Sigmoid colon (tissue), 7 donors: ENCODE data around the gene PVALEF. TPM values are rescaled to one million over a fixed set of nuclear protein-coding genes. Genes with fewer than 3 reads are reported as not detected.

Source experiments
- DNase-seq: peaks from one replicate; pipeline ENCODE4 v3.0.0-alpha.2; 2019
- H3K27ac ChIP-seq, 4 donors: fragments of 200-600 bp; sonication (generic); one replicate each; pipeline ENCODE4 v1.5.1; 2016 to 2019; ENCODE audit warnings: mild to moderate bottlenecking in 1 of 4
- H3K27me3 ChIP-seq, 3 donors: fragments of 200-600 bp; sonication (generic); one replicate each; pipeline ENCODE4 v1.5.1; 2019; ENCODE audit warnings: mild to moderate bottlenecking in 1 of 3
- H3K36me3 ChIP-seq, 4 donors: fragments of 200-600 bp; sonication (generic); one replicate each; pipeline ENCODE4 v1.5.1; 2016 to 2019
- H3K4me1 ChIP-seq, 4 donors: fragments of 200-600 bp; sonication (generic); one replicate each; pipeline ENCODE4 v1.5.1; 2017 to 2019
- H3K4me3 ChIP-seq, 4 donors: fragments of 200-600 bp; sonication (generic); one replicate each; pipeline ENCODE4 v1.5.1; 2017 to 2019; ENCODE audit warnings: mild to moderate bottlenecking in 2 of 4, moderate library complexity in 1 of 4
- H3K9me3 ChIP-seq, 4 donors: fragments of 200-600 bp in 3 of 4; sonication (generic) in 3 of 4; one replicate each; pipeline versions ENCODE4 v1.5.1 to v1.6.1; 2013 to 2019
- CTCF ChIP-seq, 4 experiments: fragments of 450-650 bp in 3 of 4; fragments of 200-600 bp in 1 of 4; IDR thresholded peaks; one replicate each; pipeline ENCODE4 v1.5.1; 2016 to 2019; ENCODE audit warnings: antibody characterized with exemption in 4 of 4, mild to moderate bottlenecking in 3 of 4, moderate library complexity in 2 of 4
- EP300 ChIP-seq, 4 donors: sonication (generic); formaldehyde crosslinking; IDR thresholded peaks; one replicate each; pipeline ENCODE4 v1.6.1; 2017; ENCODE audit warnings: antibody characterized with exemption in 4 of 4
- POLR2A ChIP-seq, 2 donors: fragments of 450-650 bp; IDR thresholded peaks; one replicate each; pipeline ENCODE4 v1.6.1; 2016; ENCODE audit warnings: antibody characterized with exemption in 2 of 2, mild to moderate bottlenecking in 2 of 2, moderate library complexity in 2 of 2
- POLR2AphosphoS5 ChIP-seq, 4 donors: sonication (generic); formaldehyde crosslinking; IDR thresholded peaks; one replicate each; pipeline ENCODE4 v1.6.1; 2017; ENCODE audit warnings: antibody characterized with exemption in 4 of 4
- WGBS, 2 donors: extraction: QIAGEN DNeasy Blood & Tissue Kit; methylation state at CpG; one replicate each; pipeline ENCODE4 v1.1.7; 2013; 5-methylcytosine and 5-hydroxymethylcytosine counted together
- intact Hi-C: fragments of 100-400 bp; cut with DNase I; formaldehyde crosslinking; loops from one replicate; pipeline ENCODE4 v1.15.1; 2023
- polyA plus RNA-seq, 3 donors: library from polyadenylated mRNA; stranded (reverse); fragments of 200-250 nt; gene quantifications; one replicate each; pipeline ENCODE4 v1.2.3, GENCODE V29; 2013
- total RNA-seq, 4 donors: library from RNA; depleted of rRNA; stranded (reverse); fragments of >200 nt; gene quantifications; one replicate each; pipeline ENCODE4 v1.1.0, GENCODE V29; 2016
- donor health status: healthy with polysubstance abuse.
- donor health status: Bipolar disorder and iron deficiency.
- donor health status: healthy.

PVALEF gene
- total and polyA plus RNA-seq, 7 donors: not detected

GRCh38 chr17:81128774-81129173 is 36.5 kb upstream of the PVALEF start:
- Histone ChIP-seq H3K27ac (peak overlapping the region; percentile 38 to 65 (median 52)), H3K4me1 (no peaks in the 10 kb centered on the region), H3K9me3 (no peaks in the 10 kb centered on the region), H3K36me3 (no peaks in the 10 kb centered on the region), H3K27me3 (no peaks in the 10 kb centered on the region), H3K4me3 (peak overlapping the region in 3 of 4 donors; percentile 15 to 32 (median 25))
- TF ChIP-seq POLR2AphosphoS5 (IDR thresholded peaks at IDR 0.05): peak in 3 of 4 donors; percentile 21 to 75 (median 70)
- TF ChIP-seq CTCF (IDR thresholded peaks at IDR 0.05): no peak
- peak in 1 of 2 donors; percentile 19 for TF ChIP-seq POLR2A (IDR thresholded peaks at IDR 0.05)
- intact Hi-C loops: no loop called here
- WGBS, 2 donors: 89 to 95% methylated on average over 23 of the region's 23 CpGs
- DNase-seq: no peak

- peak overlapping the region; percentile 38 to 65 (median 50) for H3K27ac ChIP-seq
- no peaks in the 10 kb centered on the region for H3K27me3 ChIP-seq
- no peak for TF ChIP-seq EP300 (IDR thresholded peaks at IDR 0.05)
- no peak for TF ChIP-seq CTCF (IDR thresholded peaks at IDR 0.05)
- no peak for TF ChIP-seq POLR2AphosphoS5 (IDR thresholded peaks at IDR 0.05)
- no peak for TF ChIP-seq POLR2A (IDR thresholded peaks at IDR 0.05)
- H3K4me1 ChIP-seq: no peaks in the 10 kb centered on the region
- H3K4me3 ChIP-seq: no peak overlapping the region
- WGBS, 2 donors: 84 to 93% methylated on average over 11 of the region's 11 CpGs
- H3K36me3 ChIP-seq: no peaks in the 10 kb centered on the region
- no peaks in the 10 kb centered on the region for H3K9me3 ChIP-seq
- no peak for DNase-seq
- intact Hi-C loops: no loop called here
These were observed 36.0 kb upstream of the PVALEF start for GRCh38 chr17:81129289-81129688.

- WGBS, 2 donors: 80 to 87% methylated on average over 14 of the region's 14 CpGs
- H3K36me3 ChIP-seq: no peaks in the 10 kb centered on the region
- TF ChIP-seq CTCF (IDR thresholded peaks at IDR 0.05) (no peak), POLR2AphosphoS5 (IDR thresholded peaks at IDR 0.05) (no peak), POLR2A (IDR thresholded peaks at IDR 0.05) (no peak), EP300 (IDR thresholded peaks at IDR 0.05) (no peak)
- no peaks in the 10 kb centered on the region for H3K9me3 ChIP-seq
- H3K4me1 ChIP-seq: no peaks in the 10 kb centered on the region
- H3K4me3 ChIP-seq: no peak overlapping the region
- H3K27me3 ChIP-seq: no peaks in the 10 kb centered on the region
- no peak for DNase-seq
- H3K27ac ChIP-seq: peak overlapping the region; percentile 38 to 65 (median 50)
- intact Hi-C loops: no loop called here
These were observed 35.5 kb upstream of the PVALEF start for GRCh38 chr17:81129711-81130367.

- WGBS, 2 donors: 77 to 78% methylated on average over 41 of the region's 41 CpGs
- Histone ChIP-seq H3K4me3 (no peak overlapping the region), H3K36me3 (no peaks in the 10 kb centered on the region), H3K27ac (peak overlapping the region; percentile 34 to 65 (median 46)), H3K9me3 (no peaks in the 10 kb centered on the region), H3K4me1 (no peaks in the 10 kb centered on the region), H3K27me3 (no peaks in the 10 kb centered on the region)
- intact Hi-C loops: no loop called here
- TF ChIP-seq POLR2A (IDR thresholded peaks at IDR 0.05): peak in 1 of 2 donors; percentile 12
- TF ChIP-seq CTCF (IDR thresholded peaks at IDR 0.05): no peak
- no peak for TF ChIP-seq EP300 (IDR thresholded peaks at IDR 0.05)
- no peak for TF ChIP-seq POLR2AphosphoS5 (IDR thresholded peaks at IDR 0.05)
- DNase-seq: no peak
These were observed 34.6 kb upstream of the PVALEF start for GRCh38 chr17:81130385-81131361.
